ENCODE measurements around the gene SHISAL1. TPM values are rescaled to one million over a fixed set of nuclear protein-coding genes. Genes with fewer than 3 reads are reported as not detected.

SHISAL1 gene
- total RNA-seq, 1 donor from 2014 or later = 2.8 TPM

DNA sequence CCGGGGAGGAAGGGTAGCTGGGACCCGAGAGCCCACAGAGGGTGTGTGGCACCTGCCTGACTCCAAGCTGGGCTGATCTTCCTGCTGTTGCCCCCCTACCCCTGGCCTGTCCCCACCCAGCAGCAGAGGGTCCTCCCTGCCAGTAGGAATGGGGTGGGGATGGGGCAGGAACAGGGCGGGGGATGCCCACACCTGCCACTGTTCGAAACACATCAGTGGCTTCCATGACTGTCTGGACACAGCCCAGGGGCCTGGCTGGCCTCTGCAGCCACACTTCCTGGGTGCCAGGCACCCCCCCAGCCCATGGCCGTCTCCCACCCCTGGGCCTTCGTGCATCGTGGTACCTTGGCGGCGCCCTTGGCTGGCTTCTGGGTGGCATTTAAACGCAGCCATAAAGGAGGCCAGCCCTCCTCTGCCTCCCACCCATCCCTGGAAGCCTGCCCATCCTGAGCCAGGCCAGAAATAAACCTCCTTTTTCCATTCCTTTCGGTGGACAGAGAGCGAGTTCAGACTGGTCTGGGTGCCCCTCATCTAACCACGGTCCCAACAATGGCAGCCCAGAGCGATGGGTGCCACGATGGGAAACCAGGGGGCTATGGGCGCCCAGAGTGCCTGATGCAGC is 745 bp upstream of the SHISAL1 start:
- H3K36me3 Mint-ChIP-seq = no peaks in the 10 kb centered on the region
- no peak for DNase-seq (ENCODE audit: extremely low spot score, unreplicated experiment)
- no peak overlapping the region for H3K27ac Mint-ChIP-seq
- no peaks in the 10 kb centered on the region for H3K27me3 Mint-ChIP-seq
- TF ChIP-seq, protein P1, sequence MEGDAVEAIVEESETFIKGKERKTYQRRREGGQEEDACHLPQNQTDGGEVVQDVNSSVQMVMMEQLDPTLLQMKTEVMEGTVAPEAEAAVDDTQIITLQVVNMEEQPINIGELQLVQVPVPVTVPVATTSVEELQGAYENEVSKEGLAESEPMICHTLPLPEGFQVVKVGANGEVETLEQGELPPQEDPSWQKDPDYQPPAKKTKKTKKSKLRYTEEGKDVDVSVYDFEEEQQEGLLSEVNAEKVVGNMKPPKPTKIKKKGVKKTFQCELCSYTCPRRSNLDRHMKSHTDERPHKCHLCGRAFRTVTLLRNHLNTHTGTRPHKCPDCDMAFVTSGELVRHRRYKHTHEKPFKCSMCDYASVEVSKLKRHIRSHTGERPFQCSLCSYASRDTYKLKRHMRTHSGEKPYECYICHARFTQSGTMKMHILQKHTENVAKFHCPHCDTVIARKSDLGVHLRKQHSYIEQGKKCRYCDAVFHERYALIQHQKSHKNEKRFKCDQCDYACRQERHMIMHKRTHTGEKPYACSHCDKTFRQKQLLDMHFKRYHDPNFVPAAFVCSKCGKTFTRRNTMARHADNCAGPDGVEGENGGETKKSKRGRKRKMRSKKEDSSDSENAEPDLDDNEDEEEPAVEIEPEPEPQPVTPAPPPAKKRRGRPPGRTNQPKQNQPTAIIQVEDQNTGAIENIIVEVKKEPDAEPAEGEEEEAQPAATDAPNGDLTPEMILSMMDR (conservative IDR thresholded peaks at IDR 0.05) = no peak
- H3K4me3 Mint-ChIP-seq = no peak overlapping the region
- peaks cover 14% of the 10 kb centered on the region for H3K4me1 Mint-ChIP-seq (ENCODE audit: unreplicated experiment)
- no peaks in the 10 kb centered on the region for H3K9me3 Mint-ChIP-seq

DNA sequence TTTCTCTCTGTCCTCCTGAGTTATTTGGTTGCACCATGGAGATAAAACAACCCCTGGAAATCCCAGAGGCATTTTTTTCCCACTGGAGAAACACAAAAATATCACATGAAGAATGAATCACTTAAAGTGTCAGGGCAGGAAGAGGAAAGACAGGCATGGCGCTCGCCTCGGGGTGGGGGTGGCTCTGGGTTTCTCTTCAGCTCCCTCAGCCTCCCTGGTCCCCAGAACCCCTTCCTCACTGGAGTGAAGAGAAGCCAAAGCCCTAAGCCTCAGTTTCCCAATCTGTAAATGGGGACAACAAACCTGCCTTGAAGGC is 938 bp downstream of the SHISAL1 start:
- TF ChIP-seq, protein P1 (conservative IDR thresholded peaks at IDR 0.05) = no peak
- Mint-ChIP-seq H3K36me3 (no peaks in the 10 kb centered on the region), H3K27me3 (no peaks in the 10 kb centered on the region), H3K27ac (no peak overlapping the region), H3K4me3 (no peak overlapping the region), H3K9me3 (no peaks in the 10 kb centered on the region), H3K4me1 (ENCODE audit: unreplicated experiment) (peaks cover 4% of the 10 kb centered on the region)
- no peak for DNase-seq (ENCODE audit: extremely low spot score, unreplicated experiment)

DNA sequence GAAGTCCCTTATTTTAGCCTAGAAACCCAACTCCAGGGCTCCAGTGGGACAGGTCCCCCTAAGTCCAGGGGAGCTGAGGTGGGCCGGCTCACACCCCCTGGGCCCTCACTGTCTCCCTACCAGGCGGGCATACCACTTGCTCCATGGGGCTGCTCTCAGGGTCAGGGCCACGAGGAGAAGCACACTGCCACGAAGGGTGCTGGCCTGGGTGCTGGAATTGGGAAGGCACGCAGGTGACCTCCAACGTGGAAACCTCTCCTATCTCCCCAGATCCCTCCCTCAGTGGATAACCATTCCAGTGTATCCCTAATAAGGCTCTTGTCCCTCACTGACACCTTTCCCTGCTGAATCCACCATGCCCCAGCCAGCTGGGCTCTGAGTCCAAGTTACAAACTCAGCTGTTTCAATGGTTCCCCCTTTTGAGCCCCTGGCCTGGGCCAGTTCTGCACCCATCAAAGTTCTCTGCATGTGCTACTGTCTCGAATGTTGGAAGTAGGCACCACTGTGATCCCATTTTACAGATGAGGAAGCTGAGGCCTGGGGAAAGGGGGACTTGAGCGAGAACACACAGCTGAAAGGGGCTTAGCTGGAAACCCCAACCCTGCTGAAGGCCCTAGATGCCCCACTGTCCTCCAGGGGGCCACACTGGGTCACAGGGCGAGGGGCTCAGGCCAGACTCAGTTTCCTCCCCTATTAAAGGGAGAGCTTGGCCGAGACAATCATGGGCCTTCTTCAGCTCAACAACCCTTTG is 1.5 kb downstream of the SHISAL1 start:
- Mint-ChIP-seq H3K27me3 (no peaks in the 10 kb centered on the region), H3K9me3 (no peaks in the 10 kb centered on the region), H3K4me3 (no peak overlapping the region), H3K4me1 (ENCODE audit: unreplicated experiment) (peaks cover 4% of the 10 kb centered on the region), H3K36me3 (no peaks in the 10 kb centered on the region), H3K27ac (no peak overlapping the region)
- TF ChIP-seq, protein P1 (conservative IDR thresholded peaks at IDR 0.05) = no peak
- DNase-seq (ENCODE audit: extremely low spot score, unreplicated experiment) = no peak

DNA sequence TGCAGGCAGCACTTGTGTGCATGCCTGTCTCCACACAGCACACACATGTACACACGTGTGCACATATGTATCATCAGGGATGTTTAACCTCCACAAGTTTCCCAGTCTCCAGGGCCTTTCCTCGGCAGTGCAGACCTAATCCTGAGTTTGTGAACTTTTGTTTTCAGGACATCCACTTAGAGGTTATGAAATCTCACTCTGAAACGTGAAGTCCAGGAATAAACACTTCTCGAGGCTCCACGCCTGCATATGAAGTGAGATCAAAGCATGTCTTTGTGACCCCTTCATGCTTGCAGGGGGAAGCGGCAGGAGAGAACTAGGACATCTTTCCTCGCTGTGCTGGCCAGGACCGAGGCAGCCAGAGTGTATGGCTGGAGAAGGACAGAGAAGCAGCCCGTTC is 3.1 kb downstream of the SHISAL1 start:
- no peak for DNase-seq (ENCODE audit: extremely low spot score, unreplicated experiment)
- H3K4me1 Mint-ChIP-seq (ENCODE audit: unreplicated experiment) = peaks cover 4% of the 10 kb centered on the region
- H3K4me3 Mint-ChIP-seq = no peak overlapping the region
- H3K27ac Mint-ChIP-seq = no peak overlapping the region
- no peaks in the 10 kb centered on the region for H3K9me3 Mint-ChIP-seq
- TF ChIP-seq, protein P1 (conservative IDR thresholded peaks at IDR 0.05) = no peak
- H3K36me3 Mint-ChIP-seq = no peaks in the 10 kb centered on the region
- no peaks in the 10 kb centered on the region for H3K27me3 Mint-ChIP-seq

DNA sequence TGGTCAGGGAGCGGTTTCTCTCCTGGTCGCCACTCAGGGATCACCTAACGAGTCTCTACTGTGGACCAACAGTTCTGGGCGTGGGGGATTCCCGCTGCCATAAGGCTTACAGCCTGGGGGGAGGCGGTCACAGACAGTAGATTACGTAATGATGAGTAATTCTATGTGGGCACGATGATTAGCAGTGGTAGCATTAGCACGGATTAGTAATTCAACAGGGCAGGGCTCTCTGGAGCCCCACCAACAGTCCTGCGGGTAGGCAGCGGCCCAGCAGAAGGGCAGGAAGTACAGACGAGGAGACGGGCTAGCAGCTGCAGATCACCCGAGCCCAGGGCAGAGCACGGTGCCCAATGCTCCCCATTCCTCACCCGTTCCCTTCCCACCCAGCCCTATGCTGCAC is 3.6 kb downstream of the SHISAL1 start:
- no peak overlapping the region for H3K27ac Mint-ChIP-seq
- no peaks in the 10 kb centered on the region for H3K9me3 Mint-ChIP-seq
- TF ChIP-seq, protein P1 (conservative IDR thresholded peaks at IDR 0.05) = no peak

More for the DNA sequence above, 3.6 kb downstream of the SHISAL1 start:
- no peak for DNase-seq (ENCODE audit: extremely low spot score, unreplicated experiment)
- Mint-ChIP-seq H3K27me3 (no peaks in the 10 kb centered on the region), H3K4me1 (ENCODE audit: unreplicated experiment) (peaks cover 4% of the 10 kb centered on the region), H3K36me3 (no peaks in the 10 kb centered on the region), H3K4me3 (no peak overlapping the region)
